DND-41 (cell line): ENCODE results near the gene PDPR.
"Not testable (repeated sequence)": the region's sequence is repeated elsewhere in the genome, so short reads cannot be mapped to it uniquely, and the experiment has no call there.

ENCODE experiments used
- CTCF ChIP-seq: IDR thresholded peaks from 2 replicates; pipeline ENCODE4 v1.5.1; 2012; ENCODE audit warnings: borderline replicate concordance, low read length, moderate library complexity, mild to moderate bottlenecking; ENCODE audit not compliant: poor library complexity, severe bottlenecking; ENCODE audit errors: extremely low read depth
- EZH2 ChIP-seq: IDR thresholded peaks from 3 replicates; pipeline ENCODE4 v1.6.1; 2012; ENCODE audit warnings: borderline replicate concordance, low read depth, mild to moderate bottlenecking, moderate library complexity, low read length, inconsistent platforms; ENCODE audit not compliant: severe bottlenecking

GRCh38 chr16:70128844-70129243 lies 14.7 kb downstream of the PDPR start:
- TF ChIP-seq CTCF, EZH2: not testable (repeated sequence)
